AG10803 (cell line): ENCODE results near the gene CCDC85A.
"Not testable (repeated sequence)": the region's sequence is repeated elsewhere in the genome, so short reads cannot be mapped to it uniquely, and the experiment has no call there.

Source experiments
- DNase-seq: peaks from one replicate; pipeline ENCODE4 v3.0.0; 2010; ENCODE audit warnings: low read depth
- H3K4me3 ChIP-seq: 2 replicates; pipeline ENCODE4 v1.5.1; 2011; ENCODE audit warnings: mild to moderate bottlenecking, low read length, control low read depth
- CTCF ChIP-seq: conservative IDR thresholded peaks from 2 replicates; pipeline ENCODE4 v1.5.1; 2011; ENCODE audit warnings: mild to moderate bottlenecking, low read length, control low read depth, inconsistent platforms

CCDC85A gene

GRCh38 chr2:56183643-56184499 is at the start of gene CCDC85A:
Gene CCDC85A, plus strand, starts transcription at chr2:56183990. Its CDS starts 635 bp downstream, at chr2:56184625.
- DNase-seq, result peak; percentile 83

GRCh38 chr2:56134861-56135260 is 48.9 kb upstream of the CCDC85A start:
- TF ChIP-seq CTCF, result no peak
- no peak for DNase-seq
- no peak overlapping the region for H3K4me3 ChIP-seq

More at GRCh38 chr2:56183643-56184499, at the start of gene CCDC85A:
- peak; percentile 76 for TF ChIP-seq CTCF
- H3K4me3 ChIP-seq, result peak within 1 kb of the TSS; percentile 78

- DNase-seq, H3K4me3 ChIP-seq: not testable (repeated sequence)
Observed at GRCh38 chr2:56142497-56143061, 41.2 kb upstream of the CCDC85A start.

- DNase-seq, result no peak
- no peak for TF ChIP-seq CTCF
- H3K4me3 ChIP-seq, result no peak overlapping the region
Observed at GRCh38 chr2:56147907-56148306, 35.9 kb upstream of the CCDC85A start.

- no peak for TF ChIP-seq CTCF
- no peak for DNase-seq
Observed at GRCh38 chr2:56148825-56149224, 35.0 kb upstream of the CCDC85A start.

GRCh38 chr2:56151841-56152240 is 31.9 kb upstream of the CCDC85A start:
- DNase-seq, result no peak
- no peak overlapping the region for H3K4me3 ChIP-seq
- no peak for TF ChIP-seq CTCF

More at GRCh38 chr2:56148825-56149224, 35.0 kb upstream of the CCDC85A start:
- no peak overlapping the region for H3K4me3 ChIP-seq

- no peak for TF ChIP-seq CTCF
Observed at GRCh38 chr2:56155188-56155587, 28.6 kb upstream of the CCDC85A start.

GRCh38 chr2:56159875-56160274 is 23.9 kb upstream of the CCDC85A start:
- H3K4me3 ChIP-seq, DNase-seq: not testable (repeated sequence)

More at GRCh38 chr2:56155188-56155587, 28.6 kb upstream of the CCDC85A start:
- DNase-seq, result no peak
- H3K4me3 ChIP-seq, result no peak overlapping the region
